CD4-positive, alpha-beta T cell treated with Interleukin-10 for 1 hour (primary cell): ENCODE data around the gene SF3B2.
A peak's percentile ranks its signal among the peaks of the same experiment; 100 is the strongest.
"Not testable (repeated sequence)": the region's sequence is repeated elsewhere in the genome, so short reads cannot be mapped to it uniquely, and the experiment has no call there.

ENCODE experiments used
- DNase-seq: peaks from one replicate; pipeline ENCODE4 v3.0.0-alpha.2; 2020

Gene SF3B2

GRCh38 chr11:66051766-66052663 is at the start of gene SF3B2:
TSS of gene SF3B2 (plus strand) at chr11:66052364. CDS start at chr11:66052385, 21 bp downstream.
- peak; percentile 97 for DNase-seq

DNA sequence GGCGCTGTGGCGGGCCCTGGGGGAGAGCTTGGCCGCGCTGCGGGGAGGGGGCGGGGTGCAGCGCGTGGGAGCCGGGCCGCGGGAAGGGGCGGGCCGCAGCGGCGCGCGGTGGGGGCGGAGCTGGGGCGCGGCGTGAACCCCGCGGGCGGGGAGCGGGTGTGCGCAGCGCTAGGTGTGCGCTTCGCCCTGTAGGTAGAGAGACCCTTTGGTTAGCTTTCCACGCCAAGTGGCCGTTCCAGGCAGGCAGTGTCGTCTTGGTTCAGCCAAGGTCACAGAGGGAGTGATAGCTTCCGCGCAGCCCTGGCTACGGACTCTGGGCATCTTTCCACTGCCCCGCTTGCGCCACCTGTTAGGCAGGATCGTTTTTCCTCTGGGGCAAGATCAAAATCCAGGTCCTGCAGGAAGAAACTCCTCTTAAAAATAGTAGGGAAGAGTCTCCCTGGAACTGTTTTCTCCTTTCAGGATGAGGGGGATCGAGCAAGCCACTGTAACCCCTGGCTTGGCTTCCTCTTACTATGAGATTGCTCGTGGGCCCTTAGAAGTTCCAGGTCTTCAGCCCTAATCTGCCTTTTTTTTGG is 49.4 kb upstream of the SF3B2 start:
- no peak for DNase-seq

- no peak for DNase-seq
Observed at GRCh38 chr11:66003291-66003690, 48.9 kb upstream of the SF3B2 start.

DNA sequence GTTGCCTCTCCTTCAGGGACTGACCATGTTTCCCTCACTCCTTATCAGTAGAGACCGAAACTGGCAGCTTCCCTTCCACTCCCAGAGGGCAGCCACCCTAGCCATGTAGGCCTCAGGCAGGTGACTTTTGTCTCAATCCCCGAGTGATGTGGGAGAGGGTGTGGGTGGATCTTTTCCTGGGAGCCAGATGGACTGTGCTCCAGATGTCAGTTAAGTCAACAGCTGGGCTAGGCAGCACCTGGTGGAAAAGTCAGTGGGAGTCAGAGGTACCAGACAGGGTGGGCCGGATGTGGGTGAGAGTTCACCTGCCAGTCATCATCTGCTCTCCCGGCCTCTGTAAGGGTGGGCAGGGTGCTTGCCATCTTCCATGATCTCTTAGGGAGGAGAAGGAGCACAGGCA is 48.0 kb upstream of the SF3B2 start:
- DNase-seq = no peak

DNA sequence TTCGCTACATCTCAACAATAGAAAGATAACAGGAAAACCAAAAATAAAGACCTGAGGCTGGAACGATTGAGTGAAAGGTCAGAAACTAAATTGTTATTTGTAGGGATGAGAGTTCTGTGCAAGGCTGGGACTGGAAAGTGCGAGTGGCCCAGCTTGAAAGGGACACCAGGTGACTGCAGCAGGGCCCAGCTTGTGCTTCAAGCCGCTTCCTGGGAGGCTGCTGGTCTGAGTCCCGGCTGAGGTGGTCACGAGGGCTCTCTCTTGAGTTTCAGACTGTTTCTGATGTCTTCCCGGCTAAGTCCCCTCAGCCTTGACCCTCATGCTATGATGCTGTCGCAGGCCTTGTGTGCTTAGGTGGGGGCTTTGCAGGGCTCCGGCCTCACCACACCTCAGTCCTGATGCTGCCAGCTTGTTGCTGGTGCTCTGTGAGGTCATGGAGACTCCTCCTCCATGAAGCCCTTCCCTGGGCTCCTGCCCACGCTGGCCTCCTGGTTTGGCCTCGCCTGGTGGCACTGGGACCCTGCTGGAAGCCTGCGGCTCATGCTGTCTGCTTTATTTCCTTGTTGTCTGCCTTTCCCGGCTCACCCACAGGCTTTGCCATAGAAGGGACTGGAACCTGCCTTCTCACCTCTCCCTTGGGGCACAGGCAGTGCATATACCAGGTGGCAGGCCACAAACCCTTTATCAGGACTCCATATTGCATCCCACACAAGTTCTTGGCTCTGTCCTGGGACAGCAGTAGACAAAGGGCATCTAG is 45.9 kb upstream of the SF3B2 start:
- no peak for DNase-seq

DNA sequence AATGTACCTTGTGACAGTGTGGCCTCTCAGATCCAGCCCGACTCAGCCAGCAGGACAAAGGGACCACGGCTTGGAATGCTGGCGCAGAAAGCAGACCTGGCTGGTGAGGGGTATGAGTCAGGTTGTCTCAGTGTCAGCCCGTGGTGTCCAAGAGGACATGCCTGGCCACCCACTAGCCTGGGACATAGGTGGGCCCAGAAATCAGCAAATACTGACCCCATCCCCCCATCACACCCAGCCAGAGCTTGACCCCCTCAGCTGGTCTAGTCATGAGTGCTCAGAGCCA is 45.3 kb upstream of the SF3B2 start:
- DNase-seq = no peak

DNA sequence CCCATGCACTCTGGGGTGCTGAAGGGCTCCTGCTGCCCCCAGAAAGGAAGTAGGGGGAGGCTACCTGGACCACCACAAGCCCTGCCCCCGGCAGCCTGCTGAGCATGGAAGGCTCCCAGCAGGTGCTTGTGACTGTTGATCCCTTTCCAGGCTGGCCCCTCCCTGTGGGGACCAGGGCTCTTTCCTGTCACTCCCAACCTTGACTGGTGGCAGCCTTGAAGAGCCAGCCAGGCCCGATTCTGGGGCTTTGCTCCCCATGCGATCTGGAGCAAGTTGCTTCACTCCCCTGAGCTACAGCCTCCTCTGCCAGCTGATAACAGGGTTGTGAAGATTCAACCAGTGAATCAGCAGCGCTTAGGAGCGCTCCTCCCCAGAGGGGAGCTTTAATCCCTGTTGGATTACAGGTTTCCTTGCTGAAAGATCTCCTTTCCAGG is 44.9 kb upstream of the SF3B2 start:
- no peak for DNase-seq

GRCh38 chr11:66008095-66008467 is 44.1 kb upstream of the SF3B2 start:
- no peak for DNase-seq

DNA sequence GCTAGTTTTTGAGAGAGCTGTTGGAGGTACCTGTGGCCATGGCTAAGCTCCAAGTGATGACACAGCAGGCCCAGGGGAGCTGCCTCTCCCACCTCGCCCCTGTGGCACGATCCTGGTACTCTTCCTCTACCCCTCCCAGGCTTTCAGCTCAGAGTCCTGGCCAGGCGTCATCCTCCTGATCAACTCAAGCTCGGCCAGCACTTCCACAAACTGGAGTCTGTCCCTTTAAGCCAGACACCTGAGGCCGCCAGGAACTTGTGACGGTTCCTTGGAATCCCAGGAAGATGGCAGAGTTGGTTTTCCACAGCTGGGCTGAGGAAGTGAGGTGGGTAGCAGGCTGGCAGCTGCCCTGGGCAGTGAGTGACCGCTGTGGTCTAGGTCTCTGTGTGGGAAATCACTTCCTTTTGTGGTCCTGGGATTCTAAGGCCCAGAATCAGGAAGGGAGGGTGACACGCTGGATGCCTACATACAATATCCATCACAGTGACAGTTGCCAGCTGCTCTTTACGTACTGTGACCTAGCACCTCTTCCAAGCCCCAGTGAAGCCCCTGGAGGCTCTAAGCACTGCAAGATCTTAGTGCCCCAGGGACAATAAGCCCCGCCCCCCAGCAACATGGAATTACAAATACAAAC is 43.6 kb upstream of the SF3B2 start:
- no peak for DNase-seq

GRCh38 chr11:66010036-66010435 is 42.1 kb upstream of the SF3B2 start:
- not testable (repeated sequence) for DNase-seq

DNA sequence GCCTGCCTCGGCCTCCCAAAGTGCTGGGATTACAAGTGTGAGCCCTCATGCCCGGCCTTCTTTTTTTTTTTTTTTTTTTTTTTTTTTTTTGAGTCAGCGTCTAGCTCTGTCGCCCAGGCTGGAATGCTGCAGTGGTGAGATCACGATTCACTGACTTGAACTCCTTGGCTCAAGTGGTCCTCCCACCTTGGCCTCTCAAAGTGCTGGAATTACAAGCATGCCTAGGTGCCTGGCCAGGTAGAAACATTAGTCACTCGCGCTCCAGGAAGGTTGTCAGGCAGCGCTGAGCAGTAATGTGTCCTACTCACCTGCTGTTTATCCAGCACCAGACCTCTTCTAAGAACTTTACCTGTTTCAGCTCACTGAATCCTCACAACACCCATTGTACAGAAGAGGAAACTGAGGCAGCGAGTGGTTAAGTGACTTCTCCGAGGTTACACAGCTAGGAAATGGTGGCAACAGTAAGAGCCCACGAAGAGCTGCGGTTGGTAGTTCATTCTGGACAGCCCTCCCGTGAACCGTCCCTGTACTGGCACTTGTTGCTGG is 40.9 kb upstream of the SF3B2 start:
- no peak for DNase-seq

DNA sequence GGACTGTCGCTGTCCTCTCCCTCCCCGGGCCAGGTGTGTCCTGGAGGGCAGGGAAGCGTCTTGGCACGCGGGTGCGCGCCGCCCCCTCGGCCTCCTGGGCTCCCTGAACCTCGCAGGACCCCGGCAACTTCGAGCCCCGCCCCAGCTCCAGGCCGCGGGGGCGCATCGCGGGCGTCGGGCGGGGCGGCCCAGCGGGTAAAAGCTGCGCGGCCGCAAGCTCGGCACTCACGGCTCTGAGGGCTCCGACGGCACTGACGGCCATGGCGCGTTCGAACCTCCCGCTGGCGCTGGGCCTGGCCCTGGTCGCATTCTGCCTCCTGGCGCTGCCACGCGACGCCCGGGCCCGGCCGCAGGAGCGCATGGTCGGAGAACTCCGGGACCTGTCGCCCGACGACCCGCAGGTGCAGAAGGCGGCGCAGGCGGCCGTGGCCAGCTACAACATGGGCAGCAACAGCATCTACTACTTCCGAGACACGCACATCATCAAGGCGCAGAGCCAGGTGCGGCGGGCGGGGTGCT is 40.3 kb upstream of the SF3B2 start, which contains the start of gene CST6:
CST6 (plus strand) TSS at position 224 of the 519 bp plus-strand sequence; CDS start at position 261, 37 bp downstream.
- no peak for DNase-seq

- DNase-seq = no peak
Observed at GRCh38 chr11:66012371-66012945, 39.7 kb upstream of the SF3B2 start.

- DNase-seq = no peak
Observed at GRCh38 chr11:66012946-66013761, 39.0 kb upstream of the SF3B2 start.

DNA sequence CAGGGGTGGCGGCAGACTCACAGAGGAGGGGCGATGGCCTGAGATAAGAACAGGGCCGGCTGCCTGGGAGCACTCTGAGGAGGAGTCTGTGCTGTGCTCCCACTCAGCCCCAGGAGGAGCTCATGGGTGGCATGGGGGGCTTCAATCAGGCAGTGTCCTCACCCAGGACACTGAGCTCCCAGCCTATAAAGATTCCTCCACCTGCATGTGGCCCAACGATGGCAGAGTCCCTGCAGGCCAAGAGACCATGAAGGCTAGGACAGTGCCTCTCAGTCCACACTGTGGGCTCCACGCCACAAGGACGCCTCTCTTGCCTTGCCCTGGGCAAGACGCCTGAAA is 38.4 kb upstream of the SF3B2 start:
- no peak for DNase-seq

- no peak for DNase-seq
Observed at GRCh38 chr11:66014804-66015453, 37.2 kb upstream of the SF3B2 start.

GRCh38 chr11:66015454-66015881 is 36.7 kb upstream of the SF3B2 start:
- DNase-seq = no peak

DNA sequence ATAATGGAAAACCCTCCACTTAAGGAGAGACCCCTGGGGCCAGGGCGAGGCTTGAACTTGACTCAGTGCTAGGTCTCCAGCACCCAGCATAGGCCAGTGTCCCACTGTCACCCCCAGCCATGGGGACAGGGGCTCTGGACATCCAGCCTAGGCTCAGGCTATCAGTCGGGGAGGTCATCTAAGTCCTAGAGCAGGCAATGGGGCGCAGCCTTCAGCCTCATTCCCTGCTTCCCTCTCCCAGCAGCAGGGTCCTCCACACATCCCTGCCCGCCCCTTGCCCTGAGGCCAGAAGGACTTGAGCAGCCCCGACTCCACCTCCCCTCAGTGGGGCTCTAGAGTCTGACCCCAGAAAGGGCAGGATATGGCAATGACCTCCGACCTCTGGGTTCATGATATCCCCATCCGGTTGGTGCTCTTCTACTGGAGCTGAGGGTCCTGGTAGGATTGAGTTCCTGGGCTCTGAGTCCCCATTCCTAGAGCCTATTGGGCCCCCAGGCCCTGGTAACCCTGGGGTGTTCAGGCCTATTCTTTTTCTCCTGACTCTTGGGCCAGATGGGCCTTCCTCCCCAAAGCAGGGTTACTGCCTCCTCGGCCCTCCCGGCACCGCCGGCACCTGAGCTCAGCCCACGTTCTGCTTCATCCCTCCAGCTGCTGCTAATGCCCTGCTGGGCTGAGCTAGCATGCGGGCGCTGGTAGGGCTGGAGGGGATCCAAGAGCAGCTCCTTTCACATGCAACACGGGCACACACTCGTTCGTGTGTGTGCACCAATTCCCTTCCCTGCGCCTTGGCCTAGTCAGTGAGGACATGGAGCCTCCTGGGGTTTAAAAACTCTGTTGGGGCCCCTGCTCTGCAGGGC is 36.0 kb upstream of the SF3B2 start:
- DNase-seq = no peak

DNA sequence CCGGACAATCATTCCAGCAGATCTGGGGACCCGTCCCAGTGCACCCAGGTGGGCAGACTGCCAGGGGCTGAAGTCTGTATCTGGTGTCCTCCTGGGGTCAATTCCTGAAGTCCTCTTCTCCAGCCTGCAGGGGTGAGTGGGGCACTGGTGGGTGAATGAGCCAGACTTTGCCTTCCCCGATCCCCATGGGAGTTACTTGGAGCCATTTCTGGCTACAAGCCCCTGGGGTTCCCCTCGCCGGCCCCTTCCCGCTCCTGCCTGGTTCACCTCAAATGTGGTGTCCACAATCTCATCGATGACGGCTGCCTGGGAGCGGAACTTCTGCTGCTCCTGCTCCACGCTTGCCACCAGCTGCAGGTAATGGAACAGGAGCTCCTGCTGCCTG is 35.4 kb upstream of the SF3B2 start:
- DNase-seq = no peak

- no peak for DNase-seq
Observed at GRCh38 chr11:66017321-66017720, 34.8 kb upstream of the SF3B2 start.
